Suprapubic skin (tissue), 4 donors: ENCODE results near the gene TESK1. TPM values are rescaled to one million over a fixed set of nuclear protein-coding genes. Genes with fewer than 3 reads are reported as not detected.

Source experiments
- DNase-seq, 2 donors: peaks; one replicate each; pipeline ENCODE4 v3.0.0-alpha.2; 2019; ENCODE audit warnings: low spot score in 2 of 2
- H3K27ac ChIP-seq: fragments of 200-600 bp; sonication (generic); one replicate; pipeline ENCODE4 v1.5.1; 2019
- H3K27me3 ChIP-seq: fragments of 200-600 bp; sonication (generic); one replicate; pipeline ENCODE4 v1.5.1; 2019
- H3K36me3 ChIP-seq: fragments of 200-600 bp; sonication (generic); one replicate; pipeline ENCODE4 v1.5.1; 2019
- H3K4me1 ChIP-seq: fragments of 200-600 bp; sonication (generic); one replicate; pipeline ENCODE4 v1.5.1; 2019
- H3K4me3 ChIP-seq: fragments of 200-600 bp; sonication (generic); one replicate; pipeline ENCODE4 v1.5.1; 2019; ENCODE audit warnings: mild to moderate bottlenecking
- H3K9me3 ChIP-seq: fragments of 200-600 bp; sonication (generic); one replicate; pipeline ENCODE4 v1.5.1; 2019
- CTCF ChIP-seq, 2 donors: fragments of 200-600 bp in 1 of 2; fragments of 450-650 bp in 1 of 2; sonication (generic) in 1 of 2; IDR thresholded peaks; one replicate each; pipeline ENCODE4 v1.5.1; 2016 to 2019; ENCODE audit warnings: antibody characterized with exemption in 2 of 2, mild to moderate bottlenecking in 1 of 2, moderate library complexity in 1 of 2
- EP300 ChIP-seq: sonication (generic); formaldehyde crosslinking; IDR thresholded peaks from one replicate; pipeline ENCODE4 v1.6.1; 2017; ENCODE audit warnings: antibody characterized with exemption
- POLR2A ChIP-seq, 2 donors: fragments of 450-650 bp; IDR thresholded peaks; one replicate each; pipeline ENCODE4 v1.6.1; 2017; ENCODE audit warnings: antibody characterized with exemption in 2 of 2, mild to moderate bottlenecking in 2 of 2, moderate library complexity in 2 of 2
- POLR2AphosphoS5 ChIP-seq, 3 donors: sonication (generic); formaldehyde crosslinking; IDR thresholded peaks; one replicate each; pipeline ENCODE4 v1.6.1; 2017; ENCODE audit warnings: antibody characterized with exemption in 3 of 3
- WGBS: methylation state at CpG from one replicate; pipeline ENCODE4 v1.1.5; 2018; 5-methylcytosine and 5-hydroxymethylcytosine counted together
- total RNA-seq, 4 donors: library from RNA; depleted of rRNA; stranded (reverse); fragments of >200 nt; gene quantifications; one replicate each; pipeline ENCODE4 v1.1.0, GENCODE V29; 2016

TESK1 gene
- total RNA-seq, 4 donors from 2014 or later, result 34.1 to 50.7 (median 46.5) TPM

DNA sequence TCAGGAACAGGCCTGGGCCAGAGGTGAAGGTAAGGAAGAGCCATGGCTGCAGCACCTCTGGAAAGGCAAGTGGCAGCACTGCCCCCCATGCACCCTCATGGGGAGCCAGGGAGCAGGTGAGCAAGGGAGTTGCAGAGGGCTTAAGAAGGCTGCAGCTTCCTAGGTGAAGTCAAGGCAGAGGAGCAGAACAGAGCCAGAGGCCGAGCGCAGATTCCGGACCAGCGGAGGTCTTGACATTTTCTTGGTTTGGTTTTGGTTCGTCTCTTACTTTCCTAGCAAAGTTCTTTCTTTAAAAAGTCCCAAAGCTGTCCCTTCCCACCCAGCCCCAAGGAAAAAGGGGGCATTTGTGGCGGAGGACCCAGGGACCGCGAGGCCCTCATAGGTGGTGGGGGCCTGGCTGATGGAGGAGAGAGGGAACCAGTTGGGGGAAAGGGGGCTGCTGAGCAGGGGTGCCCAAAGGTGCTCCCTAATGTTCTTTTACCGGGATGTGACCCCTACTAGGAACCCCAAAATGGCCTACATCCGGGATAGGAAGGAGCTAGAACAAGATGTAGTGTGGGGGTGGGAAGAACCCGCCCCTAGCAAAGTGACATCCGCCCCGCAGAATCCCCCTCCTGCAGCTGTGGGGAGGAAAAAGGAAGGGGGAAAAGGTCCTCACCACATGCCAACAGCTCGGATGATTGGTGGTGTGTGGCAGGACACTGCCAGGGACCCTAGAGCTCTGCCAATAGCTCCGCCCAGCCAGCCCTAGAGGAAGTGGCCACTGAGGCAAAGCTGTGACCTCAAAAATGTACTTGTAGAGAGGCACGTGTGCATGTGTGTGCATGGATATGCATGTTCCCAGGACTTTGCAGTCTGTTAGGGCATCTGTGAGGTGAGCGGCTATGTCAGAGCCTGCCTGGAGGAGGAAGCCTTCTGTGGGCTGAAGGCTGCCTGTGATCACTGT lies 14.1 kb downstream of the TESK1 start:
- peak in 1 of 2 donors; percentile 60 for DNase-seq
- 80% methylated on average over 17 of the region's 17 CpGs for WGBS
- H3K4me1 ChIP-seq, result peaks cover 10% of the 10 kb centered on the region
- TF ChIP-seq CTCF (IDR thresholded peaks at IDR 0.05) (no peak), POLR2AphosphoS5 (IDR thresholded peaks at IDR 0.05) (no peak), EP300 (no peak), POLR2A (IDR thresholded peaks at IDR 0.05) (no peak)
- H3K27ac ChIP-seq, result no peak overlapping the region
- H3K36me3 ChIP-seq, result no peaks in the 10 kb centered on the region
- H3K9me3 ChIP-seq, result no peaks in the 10 kb centered on the region
- H3K27me3 ChIP-seq, result no peaks in the 10 kb centered on the region
- H3K4me3 ChIP-seq, result no peak overlapping the region

DNA sequence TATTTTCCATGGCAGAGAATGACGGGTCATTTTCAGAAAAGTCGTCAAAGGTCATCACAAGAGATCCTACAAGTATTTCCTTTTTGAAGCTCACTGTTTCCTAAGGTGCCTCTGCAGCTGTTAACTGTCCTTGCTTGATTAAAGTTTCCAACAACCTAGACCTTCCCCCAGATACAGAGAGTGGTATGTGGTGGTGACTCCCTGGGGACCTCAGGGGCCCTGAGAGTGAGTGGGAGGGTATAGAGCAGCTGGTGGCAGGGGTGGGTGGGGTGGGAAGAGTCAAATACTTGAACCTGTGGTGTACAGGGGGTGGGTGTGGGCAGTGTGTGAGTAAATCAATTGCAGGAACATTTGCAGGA lies 14.7 kb downstream of the TESK1 start:
- no peak overlapping the region for H3K27ac ChIP-seq
- TF ChIP-seq POLR2AphosphoS5 (IDR thresholded peaks at IDR 0.05), result no peak
- TF ChIP-seq EP300, result no peak
- no peak for TF ChIP-seq CTCF (IDR thresholded peaks at IDR 0.05)
- no peak for TF ChIP-seq POLR2A (IDR thresholded peaks at IDR 0.05)
- peaks cover 10% of the 10 kb centered on the region for H3K4me1 ChIP-seq
- no peaks in the 10 kb centered on the region for H3K9me3 ChIP-seq
- peak in 1 of 2 donors; percentile 25 for DNase-seq
- no peak overlapping the region for H3K4me3 ChIP-seq
- no peaks in the 10 kb centered on the region for H3K27me3 ChIP-seq
- 91% methylated on average over 2 of the region's 2 CpGs for WGBS
- H3K36me3 ChIP-seq, result no peaks in the 10 kb centered on the region

GRCh38 chr9:35627575-35627974 lies 22.5 kb downstream of the TESK1 start:
- Histone ChIP-seq H3K4me3 (no peak overlapping the region), H3K36me3 (no peaks in the 10 kb centered on the region), H3K4me1 (no peaks in the 10 kb centered on the region), H3K27me3 (no peaks in the 10 kb centered on the region), H3K9me3 (no peaks in the 10 kb centered on the region), H3K27ac (no peak overlapping the region)
- 81% methylated on average over 2 of the region's 2 CpGs for WGBS
- DNase-seq, result no peak
- no peak for TF ChIP-seq CTCF (IDR thresholded peaks at IDR 0.05)
- TF ChIP-seq POLR2A (IDR thresholded peaks at IDR 0.05), result no peak
- TF ChIP-seq EP300, result no peak
- TF ChIP-seq POLR2AphosphoS5 (IDR thresholded peaks at IDR 0.05), result no peak

DNA sequence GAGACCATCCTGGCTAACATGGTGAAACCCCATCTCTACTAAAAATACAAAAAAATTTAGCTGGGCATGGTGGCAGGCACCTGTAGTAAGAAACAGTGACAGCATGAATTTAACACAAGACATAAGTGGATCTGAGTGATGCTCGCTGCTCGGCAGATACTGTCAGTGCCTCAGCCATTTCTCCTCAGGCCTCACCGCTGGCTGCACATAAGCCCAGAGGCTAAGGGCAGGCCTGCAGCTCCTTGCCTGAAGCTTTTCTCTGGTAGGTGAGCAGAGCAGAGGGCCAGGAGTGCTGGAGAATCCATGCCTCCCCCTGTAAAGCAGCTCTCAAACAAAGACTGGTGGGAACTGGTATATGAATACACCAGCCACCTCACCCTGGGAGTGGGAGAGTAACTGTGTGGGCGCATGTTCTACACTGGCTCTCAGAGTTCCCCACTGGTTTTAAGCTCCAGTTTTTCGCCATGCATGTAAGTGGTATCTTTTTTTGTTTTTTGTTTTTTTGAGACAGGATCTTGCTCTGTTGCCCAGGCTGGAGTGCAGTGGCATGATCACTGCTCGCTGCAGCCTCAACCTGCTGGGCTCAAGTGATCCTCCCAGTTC lies 23.4 kb downstream of the TESK1 start:
- no peaks in the 10 kb centered on the region for H3K4me1 ChIP-seq
- 94% methylated on average over 6 of the region's 6 CpGs for WGBS
- no peaks in the 10 kb centered on the region for H3K9me3 ChIP-seq
- H3K27me3 ChIP-seq, result no peaks in the 10 kb centered on the region
- no peaks in the 10 kb centered on the region for H3K36me3 ChIP-seq
- H3K4me3 ChIP-seq, result no peak overlapping the region
- peak in 1 of 2 donors; percentile 24 for DNase-seq
- no peak overlapping the region for H3K27ac ChIP-seq
- TF ChIP-seq POLR2A (IDR thresholded peaks at IDR 0.05) (no peak), CTCF (IDR thresholded peaks at IDR 0.05) (no peak), POLR2AphosphoS5 (IDR thresholded peaks at IDR 0.05) (no peak), EP300 (no peak)

DNA sequence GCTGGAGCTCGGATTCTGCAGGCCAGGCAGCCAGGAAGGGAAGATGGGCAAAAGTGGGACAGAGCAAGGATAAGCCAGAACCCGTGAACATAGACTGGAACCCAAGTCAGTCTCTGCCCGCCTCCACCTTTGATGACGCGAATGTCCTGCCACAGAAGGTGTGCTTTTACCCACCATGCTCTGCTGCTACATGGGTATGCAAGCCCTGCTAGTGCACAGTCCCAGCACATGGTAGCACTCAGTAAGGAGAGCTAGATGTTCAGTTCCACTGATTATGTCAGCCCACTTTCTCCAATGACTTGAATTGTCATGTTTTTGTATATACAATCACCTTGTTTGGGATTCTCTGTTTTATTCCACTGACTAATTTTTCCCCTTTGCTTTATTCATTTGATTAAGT lies 24.5 kb downstream of the TESK1 start:
- DNase-seq, result peak in 1 of 2 donors; percentile 16
- H3K4me1 ChIP-seq, result no peaks in the 10 kb centered on the region
- H3K9me3 ChIP-seq, result no peaks in the 10 kb centered on the region
- TF ChIP-seq POLR2A (IDR thresholded peaks at IDR 0.05) (no peak), CTCF (IDR thresholded peaks at IDR 0.05) (no peak), EP300 (no peak)
- H3K27ac ChIP-seq, result no peak overlapping the region
- WGBS, result 92% methylated on average over 5 of the region's 5 CpGs
- H3K36me3 ChIP-seq, result no peaks in the 10 kb centered on the region
- no peak overlapping the region for H3K4me3 ChIP-seq
- no peaks in the 10 kb centered on the region for H3K27me3 ChIP-seq
